SK-N-SH (cell line): ENCODE data around the gene TEX44. TPM values are rescaled to one million over a fixed set of nuclear protein-coding genes. Genes with fewer than 3 reads are reported as not detected.

Source experiments
- CTCF ChIA-PET: fragments of 300-600, 350-600 bp; formaldehyde crosslinking; extraction: SDS; loops from one replicate; lab custom pipeline; 2021; lab: Yijun Ruan, JAX
- POLR2A ChIA-PET: fragments of 350-600 bp; sonication (Branson Sonifier 250); formaldehyde crosslinking; extraction: SDS; loops from one replicate; lab custom pipeline; 2020; ENCODE audit warnings: antibody characterized with exemption, inconsistent platforms; lab: Yijun Ruan, JAX
- DNase-seq: peaks from one replicate; pipeline ENCODE4 v3.0.0; 2012
- H2AFZ ChIP-seq: fragments of 200-600 bp; sonication (generic); 2 replicates; pipeline ENCODE4 v1.8.1; 2016; ENCODE audit warnings: antibody characterized with exemption, mild to moderate bottlenecking, low read depth
- H3F3A ChIP-seq: fragments of 200-600 bp; sonication (generic); replicated peaks from 2 replicates; pipeline ENCODE3; 2016; ENCODE audit warnings: antibody characterized with exemption, mild to moderate bottlenecking; ENCODE audit not compliant: insufficient read depth
- H3K27ac ChIP-seq, 2 experiments: fragments of 200-500 bp in 1 of 2; fragments of 200-600 bp in 1 of 2; sonication (Bioruptor generic) in 1 of 2; sonication (generic), shearing (Covaris generic) in 1 of 2; 2 replicates each; pipeline versions ENCODE4 v1.5.1 to v1.6.1; 2014 to 2016; ENCODE audit warnings: low read depth in 2 of 2, inconsistent platforms in 1 of 2, low read length in 1 of 2, mild to moderate bottlenecking in 1 of 2, mixed read lengths in 1 of 2
- H3K27me3 ChIP-seq: fragments of 200-600 bp; sonication (generic), shearing (Covaris generic); 2 replicates; pipeline ENCODE4 v1.6.1; 2016; ENCODE audit warnings: mixed run types; ENCODE audit not compliant: insufficient read depth
- H3K36me3 ChIP-seq, 2 experiments: fragments of 200-500 bp in 1 of 2; fragments of 200-600 bp in 1 of 2; sonication (Bioruptor generic) in 1 of 2; sonication (generic) in 1 of 2; replicated peaks in 1 of 2; 2 replicates each; pipeline versions ENCODE3 to v1.5.1; 2014 to 2016; ENCODE audit warnings: low read length in 1 of 2, mild to moderate bottlenecking in 1 of 2; ENCODE audit not compliant: insufficient read depth in 2 of 2, control insufficient read depth in 1 of 2
- H3K4me1 ChIP-seq, 2 experiments: fragments of 200-500 bp in 1 of 2; fragments of 200-600 bp in 1 of 2; sonication (Bioruptor generic) in 1 of 2; sonication (generic), shearing (Covaris generic) in 1 of 2; 2 replicates each; pipeline versions ENCODE4 v1.5.1 to v1.6.1; 2014 to 2016; ENCODE audit warnings: low read depth in 1 of 2, low read length in 1 of 2, mixed run types in 1 of 2; ENCODE audit not compliant: insufficient read depth in 2 of 2, control insufficient read depth in 1 of 2
- H3K4me2 ChIP-seq: fragments of 200-600 bp; sonication (generic), shearing (Covaris generic); 2 replicates; pipeline ENCODE4 v1.6.1; 2017; ENCODE audit warnings: mixed run types
- H3K4me3 ChIP-seq, 2 experiments: fragments of 200-500 bp in 1 of 2; fragments of 200-600 bp in 1 of 2; sonication (Bioruptor generic) in 1 of 2; sonication (generic), shearing (Covaris generic) in 1 of 2; 2 replicates each; pipeline versions ENCODE4 v1.5.1 to v1.8.1; 2014 to 2016; ENCODE audit warnings: low read depth in 2 of 2, inconsistent platforms in 1 of 2, low read length in 1 of 2, mild to moderate bottlenecking in 1 of 2, mixed read lengths in 1 of 2, moderate library complexity in 1 of 2
- H3K79me2 ChIP-seq: fragments of 200-600 bp; sonication (generic); 2 replicates; pipeline ENCODE4 v1.8.1; 2017; ENCODE audit warnings: mild to moderate bottlenecking; ENCODE audit not compliant: insufficient read depth
- H3K9ac ChIP-seq: fragments of 200-600 bp; sonication (generic); 2 replicates; pipeline ENCODE4 v1.6.1; 2017; ENCODE audit warnings: mixed run types
- H3K9me2 ChIP-seq: fragments of 200-600 bp; sonication (generic); 2 replicates; pipeline ENCODE4 v1.6.1; 2017; ENCODE audit warnings: mixed run types
- H3K9me3 ChIP-seq: fragments of 200-600 bp; sonication (generic); 2 replicates; pipeline ENCODE4 v1.6.1; 2017; ENCODE audit warnings: mixed run types, mild to moderate bottlenecking, moderate library complexity
- H4K20me1 ChIP-seq: fragments of 200-600 bp; sonication (generic); 2 replicates; pipeline ENCODE4 v1.6.1; 2017; ENCODE audit warnings: mild to moderate bottlenecking, mixed run types; ENCODE audit not compliant: insufficient read depth
- CHD2 ChIP-seq: fragments of 150-350 bp; IDR thresholded peaks from 2 replicates; pipeline ENCODE4 v1.6.1; 2018; ENCODE audit warnings: low read length; ENCODE audit not compliant: partially characterized antibody
- FOXJ3 ChIP-seq: sonication (generic); formaldehyde crosslinking; IDR thresholded peaks from 2 replicates; pipeline ENCODE4 v1.5.1; 2020; ENCODE audit warnings: mild to moderate bottlenecking, missing genetic modification reagents
- FOXM1 ChIP-seq: IDR thresholded peaks from 2 replicates; pipeline ENCODE4 v1.4.0; 2012; ENCODE audit warnings: low read depth, mild to moderate bottlenecking
- GABPA ChIP-seq: IDR thresholded peaks from 2 replicates; pipeline ENCODE4 v1.4.0; 2012; ENCODE audit warnings: low read depth, mild to moderate bottlenecking
- GATA2 ChIP-seq: sonication (generic); formaldehyde crosslinking; IDR thresholded peaks from 2 replicates; pipeline ENCODE4 v1.5.0; 2020; ENCODE audit warnings: mild to moderate bottlenecking, missing genetic modification reagents
- MEF2A ChIP-seq: IDR thresholded peaks from 2 replicates; pipeline ENCODE4 v1.4.0; 2012; ENCODE audit warnings: low read depth, borderline replicate concordance
- MXI1 ChIP-seq: IDR thresholded peaks from 2 replicates; pipeline ENCODE4 v1.6.1; 2012; ENCODE audit warnings: mild to moderate bottlenecking, low read depth, low read length, improper control_type of control experiment
- NFIC ChIP-seq: IDR thresholded peaks from 2 replicates; pipeline ENCODE4 v1.4.0; 2012; ENCODE audit warnings: borderline replicate concordance
- NRF1 ChIP-seq: IDR thresholded peaks from 2 replicates; pipeline ENCODE4 v1.6.1; 2012; ENCODE audit warnings: low read depth, mild to moderate bottlenecking, low read length
- RCOR1 ChIP-seq: fragments of 150-350 bp; IDR thresholded peaks from 2 replicates; pipeline ENCODE4 v1.6.1; 2017; ENCODE audit warnings: antibody characterized with exemption, low read length
- RFX5 ChIP-seq: IDR thresholded peaks from 2 replicates; pipeline ENCODE4 v1.6.1; 2012; ENCODE audit warnings: mild to moderate bottlenecking, improper control_type of control experiment, low read length
- SMC3 ChIP-seq: IDR thresholded peaks from 2 replicates; pipeline ENCODE4 v1.6.1; 2012; ENCODE audit warnings: low read depth, low read length, improper control_type of control experiment
- TAF1 ChIP-seq: IDR thresholded peaks from 2 replicates; pipeline ENCODE4 v1.6.1; 2012; ENCODE audit warnings: low read depth, mild to moderate bottlenecking, low read length, moderate library complexity, borderline replicate concordance
- YY1 ChIP-seq: IDR thresholded peaks from 2 replicates; pipeline ENCODE4 v1.4.0; 2012; ENCODE audit warnings: low read depth, mild to moderate bottlenecking
- WGBS: methylation state at CpG from one replicate; pipeline ENCODE4 v1.1.6; 2017; ENCODE audit warnings: low lambda C conversion rate; 5-methylcytosine and 5-hydroxymethylcytosine counted together
- polyA plus RNA-seq, 3 experiments: library from polyadenylated mRNA; depleted of rRNA; stranded (reverse); fragments of >200 nt; gene quantifications; 2 replicates each; pipeline ENCODE4 v1.2.3, GENCODE V29; 2012
- TF ChIP-seq, protein P1 (sequence below): fragments of 150-350 bp; IDR thresholded peaks from 2 replicates; pipeline ENCODE4 v1.6.1; 2016; ENCODE audit warnings: mild to moderate bottlenecking, low read depth, low read length
- TF ChIP-seq, protein P2 (sequence below): IDR thresholded peaks from 2 replicates; pipeline ENCODE4 v1.4.0; 2012; ENCODE audit warnings: low read depth
- TF ChIP-seq, protein P3 (sequence below): IDR thresholded peaks from 2 replicates; pipeline ENCODE4 v1.4.0; 2012; ENCODE audit warnings: low read depth, borderline replicate concordance
- TF ChIP-seq, protein P4 (sequence below): fragments of 200-600 bp; sonication (generic); IDR thresholded peaks from 2 replicates; pipeline ENCODE4 v1.6.1; 2017; ENCODE audit warnings: antibody characterized with exemption, mild to moderate bottlenecking, moderate library complexity

The TEX44 gene
- polyA plus RNA-seq, 1 of the 3 experiments (the other 2 are of a cell fraction): not detected

DNA sequence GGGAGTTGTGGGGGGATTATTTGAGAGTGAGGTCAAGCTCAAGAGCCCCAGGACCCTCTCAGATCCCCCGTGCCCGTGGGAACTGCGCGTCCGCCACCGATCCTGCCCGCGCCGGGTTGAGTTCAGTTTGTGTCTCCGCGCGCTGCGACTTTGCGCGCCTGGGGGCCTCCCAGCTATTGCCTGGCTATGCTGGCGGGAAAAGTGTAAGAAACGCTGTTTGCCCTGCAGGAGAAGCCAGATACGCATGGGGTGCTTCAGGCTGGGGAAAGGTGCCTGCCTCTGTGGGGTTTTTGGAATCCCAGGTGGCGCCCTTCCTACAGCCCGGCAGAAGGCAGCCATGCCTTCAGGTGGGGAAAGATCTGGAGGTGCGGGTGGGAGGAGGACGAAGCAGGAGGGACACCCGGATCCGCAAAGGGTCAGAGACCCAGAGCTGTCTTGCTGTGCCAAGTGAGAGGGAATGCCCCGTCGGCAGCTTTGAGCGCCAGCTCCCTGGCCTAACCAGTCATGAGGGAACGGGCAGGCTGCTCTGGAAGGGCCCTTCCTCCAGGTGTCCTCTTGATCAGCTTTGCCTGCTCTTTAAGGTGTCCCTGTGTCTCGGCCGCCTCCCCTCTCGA, 22.5 kb downstream of the TEX44 start:
- Histone ChIP-seq H3K36me3 (no peaks in the 10 kb centered on the region), H3K9me2 (no peaks in the 10 kb centered on the region), H3K4me2 (no peak overlapping the region)

More for the DNA sequence above, 22.5 kb downstream of the TEX44 start:
- H3K4me3 ChIP-seq: no peak overlapping the region
- TF ChIP-seq GABPA (no peak), FOXJ3 (CRISPR knock-in tag) (no peak), SMC3 (no peak), MXI1 (no peak), RFX5 (no peak), RCOR1 (no peak), FOXM1 (no peak), MEF2A (no peak), NFIC (no peak), TAF1 (no peak), GATA2 (CRISPR knock-in tag) (no peak), CHD2 (no peak), YY1 (no peak), NRF1 (no peak)
- TF ChIP-seq, protein P1, sequence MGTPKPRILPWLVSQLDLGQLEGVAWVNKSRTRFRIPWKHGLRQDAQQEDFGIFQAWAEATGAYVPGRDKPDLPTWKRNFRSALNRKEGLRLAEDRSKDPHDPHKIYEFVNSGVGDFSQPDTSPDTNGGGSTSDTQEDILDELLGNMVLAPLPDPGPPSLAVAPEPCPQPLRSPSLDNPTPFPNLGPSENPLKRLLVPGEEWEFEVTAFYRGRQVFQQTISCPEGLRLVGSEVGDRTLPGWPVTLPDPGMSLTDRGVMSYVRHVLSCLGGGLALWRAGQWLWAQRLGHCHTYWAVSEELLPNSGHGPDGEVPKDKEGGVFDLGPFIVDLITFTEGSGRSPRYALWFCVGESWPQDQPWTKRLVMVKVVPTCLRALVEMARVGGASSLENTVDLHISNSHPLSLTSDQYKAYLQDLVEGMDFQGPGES: no peak
- TF ChIP-seq, protein P2, sequence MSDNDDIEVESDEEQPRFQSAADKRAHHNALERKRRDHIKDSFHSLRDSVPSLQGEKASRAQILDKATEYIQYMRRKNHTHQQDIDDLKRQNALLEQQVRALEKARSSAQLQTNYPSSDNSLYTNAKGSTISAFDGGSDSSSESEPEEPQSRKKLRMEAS: no peak
- TF ChIP-seq, protein P3, sequence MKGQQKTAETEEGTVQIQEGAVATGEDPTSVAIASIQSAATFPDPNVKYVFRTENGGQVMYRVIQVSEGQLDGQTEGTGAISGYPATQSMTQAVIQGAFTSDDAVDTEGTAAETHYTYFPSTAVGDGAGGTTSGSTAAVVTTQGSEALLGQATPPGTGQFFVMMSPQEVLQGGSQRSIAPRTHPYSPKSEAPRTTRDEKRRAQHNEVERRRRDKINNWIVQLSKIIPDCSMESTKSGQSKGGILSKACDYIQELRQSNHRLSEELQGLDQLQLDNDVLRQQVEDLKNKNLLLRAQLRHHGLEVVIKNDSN: no peak
- TF ChIP-seq, protein P4, sequence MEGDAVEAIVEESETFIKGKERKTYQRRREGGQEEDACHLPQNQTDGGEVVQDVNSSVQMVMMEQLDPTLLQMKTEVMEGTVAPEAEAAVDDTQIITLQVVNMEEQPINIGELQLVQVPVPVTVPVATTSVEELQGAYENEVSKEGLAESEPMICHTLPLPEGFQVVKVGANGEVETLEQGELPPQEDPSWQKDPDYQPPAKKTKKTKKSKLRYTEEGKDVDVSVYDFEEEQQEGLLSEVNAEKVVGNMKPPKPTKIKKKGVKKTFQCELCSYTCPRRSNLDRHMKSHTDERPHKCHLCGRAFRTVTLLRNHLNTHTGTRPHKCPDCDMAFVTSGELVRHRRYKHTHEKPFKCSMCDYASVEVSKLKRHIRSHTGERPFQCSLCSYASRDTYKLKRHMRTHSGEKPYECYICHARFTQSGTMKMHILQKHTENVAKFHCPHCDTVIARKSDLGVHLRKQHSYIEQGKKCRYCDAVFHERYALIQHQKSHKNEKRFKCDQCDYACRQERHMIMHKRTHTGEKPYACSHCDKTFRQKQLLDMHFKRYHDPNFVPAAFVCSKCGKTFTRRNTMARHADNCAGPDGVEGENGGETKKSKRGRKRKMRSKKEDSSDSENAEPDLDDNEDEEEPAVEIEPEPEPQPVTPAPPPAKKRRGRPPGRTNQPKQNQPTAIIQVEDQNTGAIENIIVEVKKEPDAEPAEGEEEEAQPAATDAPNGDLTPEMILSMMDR: no peak
- TF ChIP-seq, all 33 proteins: peak for 0
- peaks cover 24 to 26% of the 10 kb centered on the region in 2 experiments; a peak in 3 of 4 replicates for H3K4me1 ChIP-seq
- no peak overlapping the region for H3K27ac ChIP-seq
- POLR2A ChIA-PET: interaction anchor here (0.5 to 1.8 kb wide), 3 partner anchors 11 to 331 kb away, joined by 3 to 10 read pairs (median 4); partner anchors contain the start of gene PTMA
- H3K79me2 ChIP-seq: no peaks in the 10 kb centered on the region
- H3F3A ChIP-seq: peaks cover 11% of the 10 kb centered on the region
- no peak overlapping the region for H2AFZ ChIP-seq
- no peak overlapping the region for H3K9ac ChIP-seq
- no peak for DNase-seq
- CTCF ChIA-PET: interaction anchor here (1.2 to 11.6 kb wide), 6 partner anchors 14 to 100 kb away, joined by 3 to 256 read pairs (median 26); no protein-coding TSS in a partner anchor
- H3K9me3 ChIP-seq: no peaks in the 10 kb centered on the region
- H4K20me1 ChIP-seq: no peaks in the 10 kb centered on the region
- no peaks in the 10 kb centered on the region for H3K27me3 ChIP-seq
- WGBS: 96% methylated on average over 27 of the region's 31 CpGs
